GM19463 (cell line): Measurements from ENCODE around the gene TNFRSF19.

Source experiments
- ATAC-seq: cut with Tn5 transposase; IDR thresholded peaks from one replicate; pipeline ENCODE4 v1.9.1; 2021; ENCODE audit warnings: mild to moderate bottlenecking, moderate library complexity; ENCODE audit not compliant: unreplicated experiment

TNFRSF19 gene

GRCh38 chr13:23626700-23627099, 56.5 kb downstream of the TNFRSF19 start:
- ATAC-seq: no peak

- ATAC-seq: no peak
Measured at GRCh38 chr13:23627410-23627809, 57.2 kb downstream of the TNFRSF19 start.

GRCh38 chr13:23628250-23628649, 58.0 kb downstream of the TNFRSF19 start:
- no peak for ATAC-seq

- ATAC-seq: no peak
Measured at GRCh38 chr13:23628765-23629565, 58.8 kb downstream of the TNFRSF19 start.

- no peak for ATAC-seq
Measured at GRCh38 chr13:23629566-23630272, 59.5 kb downstream of the TNFRSF19 start.

GRCh38 chr13:23630349-23631093, 60.3 kb downstream of the TNFRSF19 start:
- ATAC-seq: no peak

GRCh38 chr13:23631311-23632047, 61.3 kb downstream of the TNFRSF19 start:
- ATAC-seq: no peak

- ATAC-seq: no peak
Measured at GRCh38 chr13:23632048-23632582, 61.9 kb downstream of the TNFRSF19 start.

- no peak for ATAC-seq
Measured at GRCh38 chr13:23632741-23633140, 62.5 kb downstream of the TNFRSF19 start.

GRCh38 chr13:23634897-23635296, 64.7 kb downstream of the TNFRSF19 start:
- ATAC-seq: no peak

GRCh38 chr13:23636360-23636759, 66.1 kb downstream of the TNFRSF19 start:
- no peak for ATAC-seq

- ATAC-seq: no peak
Measured at GRCh38 chr13:23637829-23638228, 67.6 kb downstream of the TNFRSF19 start.

GRCh38 chr13:23639674-23640073, 69.5 kb downstream of the TNFRSF19 start:
- ATAC-seq: no peak

- no peak for ATAC-seq
Measured at GRCh38 chr13:23642110-23642509, 71.9 kb downstream of the TNFRSF19 start.

- no peak for ATAC-seq
Measured at GRCh38 chr13:23643338-23644125, 73.3 kb downstream of the TNFRSF19 start.

- no peak for ATAC-seq
Measured at GRCh38 chr13:23644126-23644419, 73.9 kb downstream of the TNFRSF19 start.

- ATAC-seq: no peak
Measured at GRCh38 chr13:23644527-23645138, 74.4 kb downstream of the TNFRSF19 start.

GRCh38 chr13:23645851-23646250, 75.6 kb downstream of the TNFRSF19 start:
- no peak for ATAC-seq

GRCh38 chr13:23651439-23651838, 81.2 kb downstream of the TNFRSF19 start:
- no peak for ATAC-seq

GRCh38 chr13:23651887-23652286, 81.7 kb downstream of the TNFRSF19 start:
- ATAC-seq: no peak
